B cell (primary cell): ENCODE results near the gene BLVRB. TPM values are rescaled to one million over a fixed set of nuclear protein-coding genes. Genes with fewer than 3 reads are reported as not detected.

Experiments
- ATAC-seq: fragments of 200-7000 bp; cut with Tn5 transposase; one replicate; pipeline ENCODE4 v1.10.0; 2021; ENCODE audit warnings: low read depth, mild to moderate bottlenecking, moderate number of reproducible peaks, moderate library complexity
- CTCF ChIA-PET: fragments of 350-600 bp; sonication (Branson Sonifier 250); formaldehyde crosslinking; loops from one replicate; lab custom pipeline; 2021; ENCODE audit warnings: antibody characterized with exemption, inconsistent platforms; lab: Charles Lee
- POLR2A ChIA-PET: fragments of 350-600 bp; sonication (Branson Sonifier 250); formaldehyde crosslinking; loops from one replicate; lab custom pipeline; 2021; ENCODE audit warnings: antibody characterized with exemption; lab: Charles Lee
- DNase-seq: peaks from one replicate; pipeline ENCODE4 v3.0.0; 2013
- H2AFZ ChIP-seq: 2 replicates; pipeline ENCODE4 v1.6.1; 2012; ENCODE audit warnings: mild to moderate bottlenecking, low read depth, low read length; ENCODE audit not compliant: insufficient read depth, poor library complexity, severe bottlenecking
- H3K27ac ChIP-seq, 2 donors: 1 replicate in 1 of 2; 2 replicates in 1 of 2; pipeline ENCODE4 v1.5.1; 2012 to 2013; ENCODE audit warnings: low read length in 2 of 2, mild to moderate bottlenecking in 2 of 2, moderate library complexity in 1 of 2
- H3K27me3 ChIP-seq, 4 experiments: fragments of 200-600 bp in 1 of 4; sonication (generic) in 1 of 4; replicated peaks in 1 of 4; 1 replicate in 2 of 4; 2 replicates in 2 of 4; pipeline versions ENCODE4 v1.6.1 to v1.7.0; 2013 to 2016; ENCODE audit warnings: low read length in 3 of 4, mild to moderate bottlenecking in 2 of 4, mixed read lengths in 1 of 4, moderate library complexity in 1 of 4; ENCODE audit not compliant: insufficient read depth in 4 of 4, control insufficient read depth in 3 of 4; ENCODE audit errors: control extremely low read depth in 1 of 4
- H3K36me3 ChIP-seq, 2 experiments: replicated peaks in 1 of 2; 1 replicate in 1 of 2; 2 replicates in 1 of 2; pipeline versions ENCODE4 v1.6.1 to v1.7.1; 2013; ENCODE audit warnings: low read length in 1 of 2; ENCODE audit not compliant: insufficient read depth in 2 of 2, control insufficient read depth in 1 of 2; ENCODE audit errors: control extremely low read depth in 1 of 2, extremely low read depth in 1 of 2
- H3K4me1 ChIP-seq, 2 donors: fragments of 200-600 bp in 1 of 2; sonication (generic) in 1 of 2; 1 replicate in 1 of 2; 2 replicates in 1 of 2; pipeline versions ENCODE4 v1.5.1 to v1.6.1; 2013 to 2017; ENCODE audit warnings: low read length in 2 of 2; ENCODE audit not compliant: control insufficient read depth in 2 of 2, insufficient read depth in 2 of 2
- H3K4me2 ChIP-seq: replicated peaks from 2 replicates; pipeline ENCODE3; 2012; ENCODE audit warnings: mild to moderate bottlenecking, low read depth, low read length; ENCODE audit not compliant: poor library complexity, severe bottlenecking
- H3K4me3 ChIP-seq, 5 experiments: fragments of 200-600 bp in 1 of 5; sonication (generic) in 1 of 5; 1 replicate in 3 of 5; 2 replicates in 2 of 5; pipeline versions ENCODE4 v1.5.1 to v1.7.0; 2011 to 2016; ENCODE audit warnings: low read length in 4 of 5, mild to moderate bottlenecking in 4 of 5, low read depth in 2 of 5, control low read depth in 1 of 5, moderate library complexity in 1 of 5; ENCODE audit not compliant: insufficient read depth in 1 of 5; ENCODE audit errors: control extremely low read depth in 1 of 5, extremely low read depth in 1 of 5
- H3K79me2 ChIP-seq: fragments of 200-600 bp; sonication (generic); one replicate; pipeline ENCODE4 v1.6.0; 2016; ENCODE audit warnings: low read length; ENCODE audit not compliant: control insufficient read depth, insufficient read depth
- H3K9ac ChIP-seq: fragments of 200-600 bp; sonication (generic); 2 replicates; pipeline ENCODE4 v1.6.1; 2017; ENCODE audit warnings: mild to moderate bottlenecking, low read length, moderate library complexity
- H3K9me3 ChIP-seq, 3 donors: one replicate each; pipeline versions ENCODE4 v1.6.1 to v1.7.1; 2013; ENCODE audit warnings: low read length in 2 of 3; ENCODE audit not compliant: control insufficient read depth in 2 of 3, insufficient read depth in 1 of 3; ENCODE audit errors: control extremely low read depth in 1 of 3
- H4K20me1 ChIP-seq: 2 replicates; pipeline ENCODE4 v1.6.0; 2012; ENCODE audit warnings: mild to moderate bottlenecking, low read length; ENCODE audit not compliant: insufficient read depth, control insufficient read depth, poor library complexity, severe bottlenecking
- H3K27ac Mint-ChIP-seq: one replicate; pipeline ENCODE4 v1.8.0; 2021; ENCODE audit warnings: mixed read lengths
- H3K27me3 Mint-ChIP-seq: one replicate; pipeline ENCODE4 v1.8.0; 2021; ENCODE audit warnings: mixed read lengths
- H3K4me1 Mint-ChIP-seq: one replicate; pipeline ENCODE4 v1.8.0; 2021; ENCODE audit warnings: mixed read lengths
- H3K4me3 Mint-ChIP-seq: one replicate; pipeline ENCODE4 v1.8.0; 2021; ENCODE audit warnings: mixed read lengths
- H3K9me3 Mint-ChIP-seq: one replicate; pipeline ENCODE4 v1.8.0; 2022; ENCODE audit warnings: mixed read lengths; ENCODE audit not compliant: insufficient read depth
- EZH2 ChIP-seq: IDR thresholded peaks from 2 replicates; pipeline ENCODE4 v1.6.1; 2012; ENCODE audit warnings: borderline replicate concordance, low read depth, mild to moderate bottlenecking, moderate library complexity, low read length; ENCODE audit not compliant: insufficient read depth, poor library complexity, severe bottlenecking
- WGBS: methylation state at CpG from one replicate; pipeline ENCODE4 v1.1.5; 2013; ENCODE audit warnings: missing lambda C conversion rate; ENCODE audit not compliant: insufficient coverage; 5-methylcytosine and 5-hydroxymethylcytosine counted together
- intact Hi-C: fragments of 100-400 bp; cut with micrococcal nuclease; formaldehyde crosslinking; loops from one replicate; pipeline ENCODE4 v1.10.0; 2022
- polyA plus RNA-seq: library from polyadenylated mRNA; depleted of rRNA; stranded (reverse); fragments of >200 nt; gene quantifications from 2 replicates; pipeline ENCODE4 v1.2.3, GENCODE V29; 2012
- total RNA-seq, 2 donors: library from RNA; stranded (reverse); fragments of 120-200 nt in 1 of 2; gene quantifications; 1 replicate in 1 of 2; 2 replicates in 1 of 2; pipeline versions ENCODE4 v1.2.3 to v1.2.4, GENCODE V29; 2013 to 2022
- TF ChIP-seq, protein P1 (sequence below): fragments of 200-600 bp; IDR thresholded peaks from one replicate; pipeline ENCODE4 v1.8.0; 2022; ENCODE audit warnings: antibody characterized with exemption, mild to moderate bottlenecking

The BLVRB gene
- total and polyA plus RNA-seq, 2 donors (not counting 1 experiment from before 2014, with no cell fraction given), result 14.2 to 23.2 TPM

DNA sequence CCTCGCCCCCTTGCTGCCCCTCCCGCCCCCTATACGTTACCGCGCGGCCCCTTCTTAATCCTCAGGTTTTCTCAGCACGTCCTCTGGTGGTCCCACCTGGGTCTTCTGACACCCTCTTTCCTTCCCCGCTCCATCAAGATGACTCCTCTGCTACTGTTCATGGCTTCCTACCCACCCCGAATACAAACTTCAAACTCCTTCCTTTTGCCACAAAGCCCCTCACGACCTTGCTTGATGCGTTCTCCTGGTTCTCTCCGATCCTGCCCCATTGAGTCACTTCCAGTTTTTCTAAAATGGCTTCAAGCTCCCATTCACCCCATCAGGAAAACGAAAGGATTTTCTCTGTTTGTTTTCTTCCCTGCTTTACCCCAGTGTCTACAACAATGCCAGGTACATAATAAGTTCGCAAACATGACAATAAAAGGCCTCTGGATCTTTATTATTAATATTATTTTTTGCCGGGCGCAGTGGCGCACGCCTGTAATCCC, 20.7 kb downstream of the BLVRB start:
- CTCF ChIA-PET, result interaction anchor here (1.1 to 5.6 kb wide), 7 partner anchors 19 to 140 kb away, joined by 4 to 87 read pairs (median 5); partner anchors contain the start of genes C19orf47, PLD3 and SERTAD1
- Mint-ChIP-seq H3K27me3 (no peaks in the 10 kb centered on the region), H3K27ac (peak overlapping the region; percentile 95), H3K9me3 (no peaks in the 10 kb centered on the region), H3K4me1 (peaks cover 23% of the 10 kb centered on the region), H3K4me3 (peak overlapping the region; percentile 97)
- intact Hi-C loops, result loop anchor here (1.0 to 5.0 kb wide), 8 partner anchors 20 to 817 kb away; partner anchors contain the start of genes AKT2, BLVRB, C19orf47 and HNRNPUL1
- peak overlapping the region; percentile 68 to 96 (median 91) for H3K4me3 ChIP-seq
- DNase-seq, result no peak
- H3K36me3 ChIP-seq, result peaks cover 2 to 16% of the 10 kb centered on the region in 2 experiments
- H2AFZ ChIP-seq, result peak overlapping the region; percentile 78
- H3K4me1 ChIP-seq, result peaks cover 12% of the 10 kb centered on the region in 2 donors
- WGBS, result 19% methylated on average over 15 of the region's 18 CpGs
- H3K4me2 ChIP-seq, result peak overlapping the region; percentile 95
- peaks cover 39% of the 10 kb centered on the region for H3K79me2 ChIP-seq
- POLR2A ChIA-PET, result interaction anchor here (3.2 to 3.7 kb wide), 2 partner anchors 19 to 24 kb away, joined by 32 to 63 read pairs; partner anchors contain the start of gene SERTAD1
- H3K27me3 ChIP-seq, result no peaks in the 10 kb centered on the region
- no peaks in the 10 kb centered on the region for H3K9me3 ChIP-seq
- ATAC-seq, result no peak
- TF ChIP-seq, protein P1, sequence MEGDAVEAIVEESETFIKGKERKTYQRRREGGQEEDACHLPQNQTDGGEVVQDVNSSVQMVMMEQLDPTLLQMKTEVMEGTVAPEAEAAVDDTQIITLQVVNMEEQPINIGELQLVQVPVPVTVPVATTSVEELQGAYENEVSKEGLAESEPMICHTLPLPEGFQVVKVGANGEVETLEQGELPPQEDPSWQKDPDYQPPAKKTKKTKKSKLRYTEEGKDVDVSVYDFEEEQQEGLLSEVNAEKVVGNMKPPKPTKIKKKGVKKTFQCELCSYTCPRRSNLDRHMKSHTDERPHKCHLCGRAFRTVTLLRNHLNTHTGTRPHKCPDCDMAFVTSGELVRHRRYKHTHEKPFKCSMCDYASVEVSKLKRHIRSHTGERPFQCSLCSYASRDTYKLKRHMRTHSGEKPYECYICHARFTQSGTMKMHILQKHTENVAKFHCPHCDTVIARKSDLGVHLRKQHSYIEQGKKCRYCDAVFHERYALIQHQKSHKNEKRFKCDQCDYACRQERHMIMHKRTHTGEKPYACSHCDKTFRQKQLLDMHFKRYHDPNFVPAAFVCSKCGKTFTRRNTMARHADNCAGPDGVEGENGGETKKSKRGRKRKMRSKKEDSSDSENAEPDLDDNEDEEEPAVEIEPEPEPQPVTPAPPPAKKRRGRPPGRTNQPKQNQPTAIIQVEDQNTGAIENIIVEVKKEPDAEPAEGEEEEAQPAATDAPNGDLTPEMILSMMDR, result peak; percentile 42
- no peak for TF ChIP-seq EZH2
- H3K27ac ChIP-seq, result peak overlapping the region; percentile 66 to 92
- peak overlapping the region; percentile 84 for H3K9ac ChIP-seq
- peaks cover 23% of the 10 kb centered on the region for H4K20me1 ChIP-seq
